Measurements from ENCODE around the gene RXRB.
"Not testable (repeated sequence)": the region's sequence is repeated elsewhere in the genome, so short reads cannot be mapped to it uniquely, and the experiment has no call there.

The RXRB gene

DNA sequence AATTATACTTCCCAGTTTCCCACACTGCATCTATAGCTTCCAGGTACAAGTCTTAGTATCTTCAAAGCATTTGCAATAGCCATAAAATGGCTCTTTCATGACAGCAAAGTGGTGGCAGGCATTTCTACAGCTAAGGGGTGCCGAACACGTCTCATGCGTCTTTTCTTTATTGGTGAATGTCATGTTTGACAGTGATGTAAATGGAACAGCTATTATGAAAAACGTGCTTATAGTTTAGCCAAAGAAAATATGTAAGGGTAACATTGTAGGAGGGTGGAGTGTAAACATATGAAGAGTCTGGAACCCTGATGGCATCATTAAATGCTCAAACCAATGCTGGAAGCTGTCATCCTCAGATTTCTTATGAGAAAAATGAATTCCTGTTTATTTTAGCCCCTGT lies 46.1 kb downstream of the RXRB start:
- Histone ChIP-seq H3K23ac (ENCODE audit: low read length) (no peak overlapping the region), H2BK5ac (ENCODE audit: low read length) (no peak overlapping the region), H3K18ac (ENCODE audit: low read length) (no peak overlapping the region), H3K79me2 (ENCODE audit: control insufficient read depth, insufficient read depth, low read length) (no peaks in the 10 kb centered on the region), H4K8ac (ENCODE audit: low read depth, low read length) (no peak overlapping the region), H2AK5ac (ENCODE audit: low read length) (no peak overlapping the region), H3K36me3 (ENCODE audit: control insufficient read depth, insufficient read depth, low read length) (no peaks in the 10 kb centered on the region), H2BK120ac (ENCODE audit: low read depth, low read length) (no peak overlapping the region), H3K4me2 (ENCODE audit: low read length) (no peak overlapping the region), H3K27ac (ENCODE audit: low read depth, low read length) (no peak overlapping the region), H2BK15ac (replicated peaks; ENCODE audit: low read depth) (no peak overlapping the region), H3K4me3 (ENCODE audit: low read length) (no peak overlapping the region), H3K4ac (ENCODE audit: low read depth, low read length) (no peak overlapping the region), H3K56ac (ENCODE audit: low read length) (no peak overlapping the region), H3K9ac (ENCODE audit: low read length) (no peak overlapping the region), H3K27me3 (ENCODE audit: insufficient read depth, low read length, poor library complexity) (no peaks in the 10 kb centered on the region), H3K4me1 (ENCODE audit: control insufficient read depth, low read depth, low read length) (no peaks in the 10 kb centered on the region), H3K79me1 (ENCODE audit: low read length) (no peaks in the 10 kb centered on the region), H4K5ac (ENCODE audit: low read length) (no peak overlapping the region)
- no CpG with 5 or more reads among the region's 4 CpGs for WGBS (ENCODE audit: extremely low coverage, insufficient coverage, low lambda C conversion rate)
- no peak for DNase-seq

DNA sequence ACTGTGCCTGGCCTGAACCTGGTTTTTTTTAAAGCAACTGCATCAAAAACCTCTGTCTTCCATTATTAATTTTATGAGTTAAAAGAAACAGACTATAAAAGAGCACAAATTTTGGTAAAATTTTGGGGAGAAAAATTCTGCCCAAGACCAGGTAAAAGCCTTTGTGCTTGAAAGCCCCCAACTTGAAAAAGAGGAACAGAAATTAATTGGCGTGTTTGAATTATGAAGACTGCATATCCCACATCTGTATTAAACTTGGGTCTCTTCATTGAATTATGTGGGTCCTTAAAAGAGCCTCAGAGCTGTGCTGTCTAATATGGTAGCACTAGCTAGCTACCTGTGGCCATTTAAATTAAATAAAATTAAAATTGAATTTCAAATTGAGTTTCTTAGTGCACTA lies 49.4 kb downstream of the RXRB start:
- Histone ChIP-seq H3K4me1 (ENCODE audit: control insufficient read depth, low read depth, low read length) (no peaks in the 10 kb centered on the region), H3K23ac (ENCODE audit: low read length) (no peak overlapping the region), H3K18ac (ENCODE audit: low read length) (no peak overlapping the region), H3K4me2 (ENCODE audit: low read length) (no peak overlapping the region), H3K27me3 (ENCODE audit: insufficient read depth, low read length, poor library complexity) (no peaks in the 10 kb centered on the region), H2BK120ac (ENCODE audit: low read depth, low read length) (no peak overlapping the region), H3K9ac (ENCODE audit: low read length) (no peak overlapping the region), H3K27ac (ENCODE audit: low read depth, low read length) (no peak overlapping the region), H4K8ac (ENCODE audit: low read depth, low read length) (no peak overlapping the region), H3K79me1 (ENCODE audit: low read length) (no peaks in the 10 kb centered on the region), H2BK5ac (ENCODE audit: low read length) (no peak overlapping the region), H3K4me3 (ENCODE audit: low read length) (no peak overlapping the region), H2AK5ac (ENCODE audit: low read length) (no peak overlapping the region), H3K79me2 (ENCODE audit: control insufficient read depth, insufficient read depth, low read length) (no peaks in the 10 kb centered on the region), H3K56ac (ENCODE audit: low read length) (no peak overlapping the region), H4K5ac (ENCODE audit: low read length) (no peak overlapping the region), H3K36me3 (ENCODE audit: control insufficient read depth, insufficient read depth, low read length) (no peaks in the 10 kb centered on the region), H2BK15ac (replicated peaks; ENCODE audit: low read depth) (no peak overlapping the region), H3K4ac (ENCODE audit: low read depth, low read length) (no peak overlapping the region)
- no CpG with 5 or more reads among the region's 1 CpG for WGBS (ENCODE audit: extremely low coverage, insufficient coverage, low lambda C conversion rate)
- DNase-seq: no peak

DNA sequence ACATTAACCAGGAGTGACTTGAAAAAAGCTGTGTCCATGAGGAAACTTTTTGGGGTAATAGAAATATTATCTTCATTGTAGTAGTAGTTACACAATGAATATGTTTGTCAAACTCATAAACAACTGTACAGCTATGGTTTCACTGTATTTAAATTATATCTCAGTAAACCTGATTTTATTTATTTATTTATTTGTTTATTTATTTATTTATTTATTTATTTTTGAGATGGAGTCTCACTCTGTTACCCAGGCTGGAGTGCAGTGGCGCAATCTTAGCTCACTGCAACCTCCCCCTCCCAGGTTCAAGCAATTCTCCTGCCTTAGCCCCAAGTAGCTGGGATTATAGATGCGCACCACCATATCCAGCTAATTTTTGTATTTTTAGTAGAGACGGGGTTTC lies 49.9 kb downstream of the RXRB start:
- not testable (repeated sequence) for H3K36me3 ChIP-seq (ENCODE audit: control insufficient read depth, insufficient read depth, low read length); H2AK5ac ChIP-seq (ENCODE audit: low read length); H3K4me1 ChIP-seq (ENCODE audit: control insufficient read depth, low read depth, low read length); H4K5ac ChIP-seq (ENCODE audit: low read length); H2BK15ac ChIP-seq (replicated peaks; ENCODE audit: low read depth); H3K27ac ChIP-seq (ENCODE audit: low read depth, low read length); H3K9ac ChIP-seq (ENCODE audit: low read length); H2BK5ac ChIP-seq (ENCODE audit: low read length); H3K4me3 ChIP-seq (ENCODE audit: low read length); H3K23ac ChIP-seq (ENCODE audit: low read length); H3K18ac ChIP-seq (ENCODE audit: low read length); H4K8ac ChIP-seq (ENCODE audit: low read depth, low read length); H3K4ac ChIP-seq (ENCODE audit: low read depth, low read length); H3K79me1 ChIP-seq (ENCODE audit: low read length); H3K56ac ChIP-seq (ENCODE audit: low read length); DNase-seq; H2BK120ac ChIP-seq (ENCODE audit: low read depth, low read length); H3K27me3 ChIP-seq (ENCODE audit: insufficient read depth, low read length, poor library complexity); H3K79me2 ChIP-seq (ENCODE audit: control insufficient read depth, insufficient read depth, low read length); H3K4me2 ChIP-seq (ENCODE audit: low read length)
- no CpG with 5 or more reads among the region's 3 CpGs for WGBS (ENCODE audit: extremely low coverage, insufficient coverage, low lambda C conversion rate)

DNA sequence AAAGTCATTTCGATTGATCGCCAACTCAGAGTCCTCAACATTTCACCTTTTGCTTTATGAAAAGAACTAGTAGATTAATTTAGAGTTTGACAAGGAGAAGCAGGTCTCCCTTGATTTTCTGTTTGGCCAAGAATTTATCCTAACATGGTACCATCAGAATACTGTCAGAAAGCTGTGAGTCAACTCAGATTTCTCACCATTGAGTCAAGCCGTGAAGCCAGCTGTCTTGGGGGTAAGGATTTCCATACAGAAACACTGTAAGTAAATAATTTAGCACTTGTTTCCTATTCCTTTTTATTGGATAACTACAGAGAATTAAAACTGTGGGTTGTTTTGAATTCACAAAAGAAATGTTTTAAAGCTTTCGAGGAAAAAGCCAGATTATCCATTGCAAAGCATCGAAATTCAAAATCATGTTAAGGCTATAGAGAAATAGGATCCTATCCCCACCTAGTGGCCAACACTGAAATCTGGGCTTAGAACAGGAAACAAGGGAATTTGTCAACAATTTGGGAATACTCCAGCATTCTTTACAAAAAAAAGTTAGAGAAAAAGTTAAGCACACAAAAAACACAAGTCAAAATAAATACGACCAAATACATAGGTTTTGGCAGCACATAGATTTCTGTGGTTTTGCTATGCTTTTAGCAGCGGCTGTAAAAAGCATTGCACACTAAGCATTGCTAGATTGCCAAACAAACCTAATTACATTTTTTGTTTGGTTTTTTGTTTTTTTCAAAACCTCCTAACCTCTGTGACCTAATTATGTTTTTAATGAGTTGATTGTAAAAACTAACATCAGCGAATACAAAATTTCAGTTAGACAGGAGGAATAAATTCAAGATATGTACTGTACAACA lies 52.4 kb downstream of the RXRB start:
- Histone ChIP-seq H3K56ac (ENCODE audit: low read length) (no peak overlapping the region), H3K4me3 (ENCODE audit: low read length) (no peak overlapping the region), H3K79me2 (ENCODE audit: control insufficient read depth, insufficient read depth, low read length) (no peaks in the 10 kb centered on the region), H4K8ac (ENCODE audit: low read depth, low read length) (no peak overlapping the region), H3K4me1 (ENCODE audit: control insufficient read depth, low read depth, low read length) (no peaks in the 10 kb centered on the region), H3K79me1 (ENCODE audit: low read length) (no peaks in the 10 kb centered on the region), H3K23ac (ENCODE audit: low read length) (no peak overlapping the region), H4K5ac (ENCODE audit: low read length) (no peak overlapping the region), H3K27me3 (ENCODE audit: insufficient read depth, low read length, poor library complexity) (no peaks in the 10 kb centered on the region), H3K4me2 (ENCODE audit: low read length) (no peak overlapping the region), H3K36me3 (ENCODE audit: control insufficient read depth, insufficient read depth, low read length) (no peaks in the 10 kb centered on the region), H3K27ac (ENCODE audit: low read depth, low read length) (no peak overlapping the region), H3K18ac (ENCODE audit: low read length) (no peak overlapping the region), H2AK5ac (ENCODE audit: low read length) (no peak overlapping the region), H3K9ac (ENCODE audit: low read length) (no peak overlapping the region), H3K4ac (ENCODE audit: low read depth, low read length) (no peak overlapping the region), H2BK5ac (ENCODE audit: low read length) (no peak overlapping the region), H2BK120ac (ENCODE audit: low read depth, low read length) (no peak overlapping the region), H2BK15ac (replicated peaks; ENCODE audit: low read depth) (no peak overlapping the region)
- DNase-seq: peak; percentile 60
- no CpG with 5 or more reads among the region's 8 CpGs for WGBS (ENCODE audit: extremely low coverage, insufficient coverage, low lambda C conversion rate)

DNA sequence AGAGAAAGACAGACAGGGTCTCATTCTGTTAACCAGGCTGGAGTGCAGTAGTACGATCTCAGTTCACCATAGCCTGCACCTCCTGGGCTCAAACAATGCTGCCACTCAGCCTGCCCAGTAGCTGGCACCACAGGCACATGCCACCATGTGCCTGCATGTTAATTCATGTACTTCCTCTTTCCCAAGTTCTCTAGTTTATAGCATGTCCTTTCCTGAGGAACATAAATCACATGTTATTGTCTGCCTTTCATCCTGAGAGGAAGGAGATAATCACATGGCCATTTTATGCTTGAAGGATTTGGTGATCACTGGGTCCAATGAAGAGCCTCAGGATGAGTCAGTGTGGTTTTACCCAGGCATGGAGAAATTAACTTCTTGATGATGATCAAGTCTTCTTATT lies 56.1 kb downstream of the RXRB start:
- no peaks in the 10 kb centered on the region for H3K79me2 ChIP-seq (ENCODE audit: control insufficient read depth, insufficient read depth, low read length)

More for the DNA sequence above, 56.1 kb downstream of the RXRB start:
- Histone ChIP-seq H3K56ac (ENCODE audit: low read length) (no peak overlapping the region), H2BK120ac (ENCODE audit: low read depth, low read length) (no peak overlapping the region), H3K4me1 (ENCODE audit: control insufficient read depth, low read depth, low read length) (no peaks in the 10 kb centered on the region), H3K4ac (ENCODE audit: low read depth, low read length) (no peak overlapping the region), H2BK15ac (replicated peaks; ENCODE audit: low read depth) (no peak overlapping the region), H3K79me1 (ENCODE audit: low read length) (no peaks in the 10 kb centered on the region), H2BK5ac (ENCODE audit: low read length) (no peak overlapping the region), H3K36me3 (ENCODE audit: control insufficient read depth, insufficient read depth, low read length) (no peaks in the 10 kb centered on the region), H3K23ac (ENCODE audit: low read length) (no peak overlapping the region), H2AK5ac (ENCODE audit: low read length) (no peak overlapping the region), H3K9ac (ENCODE audit: low read length) (no peak overlapping the region), H3K4me2 (ENCODE audit: low read length) (no peak overlapping the region), H3K18ac (ENCODE audit: low read length) (no peak overlapping the region), H3K4me3 (ENCODE audit: low read length) (no peak overlapping the region), H4K5ac (ENCODE audit: low read length) (no peak overlapping the region), H3K27me3 (ENCODE audit: insufficient read depth, low read length, poor library complexity) (no peaks in the 10 kb centered on the region), H4K8ac (ENCODE audit: low read depth, low read length) (no peak overlapping the region), H3K27ac (ENCODE audit: low read depth, low read length) (no peak overlapping the region)
- DNase-seq: no peak
- no CpG with 5 or more reads among the region's 1 CpG for WGBS (ENCODE audit: extremely low coverage, insufficient coverage, low lambda C conversion rate)

Measured in mesendoderm (in vitro differentiated cells).